ENCODE results near the gene EVC2.

DNA sequence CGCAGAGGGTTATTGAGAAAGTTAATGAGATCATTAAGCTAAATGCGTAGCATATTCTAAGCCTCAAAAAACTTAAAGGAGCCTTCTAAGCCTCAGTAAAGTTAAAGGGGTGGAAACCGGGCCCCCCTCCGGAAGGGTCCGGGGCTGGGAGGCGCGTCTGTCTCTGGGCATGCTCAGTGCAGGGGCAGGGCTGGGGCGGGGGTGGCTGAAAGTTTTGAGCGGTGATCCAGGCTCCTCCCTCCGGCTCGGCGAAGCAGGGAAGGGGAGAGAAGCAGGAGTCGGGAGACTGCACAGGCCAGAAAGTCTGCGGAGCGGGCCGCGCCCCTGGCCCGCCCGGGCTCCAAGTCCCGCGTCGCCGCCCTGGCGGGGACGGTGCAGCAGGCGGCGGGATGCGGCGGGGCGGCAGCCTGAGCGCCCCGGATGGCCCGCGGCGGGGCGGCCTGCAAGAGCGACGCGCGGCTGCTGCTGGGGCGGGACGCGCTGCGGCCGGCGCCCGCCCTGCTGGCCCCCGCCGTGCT, 2.7 kb upstream of the EVC2 start, which contains the start of gene EVC:
- no peak for TF ChIP-seq EZH2 (IDR thresholded peaks at IDR 0.05; ENCODE audit: insufficient read depth, poor library complexity, severe bottlenecking)
- TF ChIP-seq EZH2phosphoT487 (IDR thresholded peaks at IDR 0.05; ENCODE audit: insufficient read depth, low read depth) = no peak

Data from GM23248 (cell line).